H1 (cell line): Measurements from ENCODE around the gene MSI2. TPM values are rescaled to one million over a fixed set of nuclear protein-coding genes. Genes with fewer than 3 reads are reported as not detected.

Experiments used
- CTCF ChIA-PET: fragments of 300-600 bp; sonication (Branson Sonifier 250); formaldehyde crosslinking; loops from one replicate; lab custom pipeline; 2021; ENCODE audit not compliant: partially characterized antibody; lab: Charles Lee
- POLR2A ChIA-PET: fragments of 300-600 bp; sonication (Branson Sonifier 250); formaldehyde crosslinking; loops from one replicate; lab custom pipeline; 2021; ENCODE audit warnings: inconsistent platforms; ENCODE audit not compliant: partially characterized antibody; lab: Charles Lee
- DNase-seq, 2 experiments: peaks; one replicate each; pipeline versions ENCODE4 v3.0.0 to v3.0.0-alpha.2; 2010 to 2022; ENCODE audit warnings: low spot score in 2 of 2, low read depth in 1 of 2, mixed read lengths in 1 of 2
- FAIRE-seq: peaks from 2 replicates; lab custom pipeline; 2011; peaks lifted over from hg19 to GRCh38; lab: Jason Lieb, UNC
- H2AFZ ChIP-seq: 2 replicates; pipeline ENCODE4 v1.8.1; 2012; ENCODE audit warnings: low read length, inconsistent platforms
- H2AK5ac ChIP-seq: 2 replicates; pipeline ENCODE4 v1.6.1; 2013; ENCODE audit warnings: low read depth, low read length
- H2BK120ac ChIP-seq: replicated peaks from 2 replicates; pipeline ENCODE3; 2013; ENCODE audit warnings: low read depth, low read length, inconsistent platforms
- H2BK12ac ChIP-seq: 2 replicates; pipeline ENCODE4 v1.6.1; 2013; ENCODE audit warnings: low read depth, low read length
- H2BK15ac ChIP-seq: 2 replicates; pipeline ENCODE4 v1.6.1; 2013; ENCODE audit warnings: low read length
- H2BK20ac ChIP-seq: 2 replicates; pipeline ENCODE4 v1.6.1; 2013; ENCODE audit warnings: low read length
- H2BK5ac ChIP-seq: 2 replicates; pipeline ENCODE4 v1.6.1; 2013; ENCODE audit warnings: low read depth, low read length
- H3K14ac ChIP-seq: 2 replicates; pipeline ENCODE4 v1.6.1; 2013; ENCODE audit warnings: inconsistent platforms; ENCODE audit not compliant: insufficient read length
- H3K18ac ChIP-seq: 2 replicates; pipeline ENCODE4 v1.6.1; 2013; ENCODE audit warnings: low read length; ENCODE audit errors: extremely low read depth
- H3K23ac ChIP-seq: 2 replicates; pipeline ENCODE4 v1.6.1; 2013; ENCODE audit warnings: inconsistent platforms; ENCODE audit not compliant: insufficient read length
- H3K23me2 ChIP-seq: 2 replicates; pipeline ENCODE4 v1.6.1; 2013; ENCODE audit warnings: low read depth, low read length
- H3K27ac ChIP-seq: 2 replicates; pipeline ENCODE4 v1.6.1; 2011; ENCODE audit warnings: low read depth, low read length, inconsistent platforms
- H3K27me3 ChIP-seq, 4 experiments: replicated peaks in 1 of 4; 1 replicate in 1 of 4; 2 replicates in 3 of 4; pipeline versions ENCODE4 v1.6.1 to v1.8.1; 2011 to 2013; ENCODE audit warnings: low read length in 3 of 4, mild to moderate bottlenecking in 3 of 4, inconsistent platforms in 2 of 4, mixed read lengths in 2 of 4, moderate library complexity in 1 of 4; ENCODE audit not compliant: control insufficient read depth in 3 of 4, insufficient read depth in 3 of 4; ENCODE audit errors: extremely low read depth in 1 of 4
- H3K36me3 ChIP-seq, 4 experiments: 2 replicates each; pipeline versions ENCODE4 v1.6.1 to v1.8.1; 2011 to 2013; ENCODE audit warnings: mild to moderate bottlenecking in 4 of 4, low read length in 3 of 4, moderate library complexity in 2 of 4, control low read depth in 1 of 4, inconsistent platforms in 1 of 4; ENCODE audit not compliant: insufficient read depth in 4 of 4, control insufficient read depth in 2 of 4
- H3K4ac ChIP-seq: replicated peaks from 2 replicates; pipeline ENCODE3; 2013; ENCODE audit warnings: low read length, low read depth, mixed read lengths, inconsistent platforms; ENCODE audit not compliant: insufficient read length
- H3K4me1 ChIP-seq, 4 experiments: replicated peaks in 1 of 4; 1 replicate in 1 of 4; 2 replicates in 3 of 4; pipeline versions ENCODE4 v1.6.1 to v1.8.1; 2011 to 2013; ENCODE audit warnings: low read length in 3 of 4, inconsistent platforms in 2 of 4, mixed read lengths in 1 of 4; ENCODE audit not compliant: insufficient read depth in 4 of 4, control insufficient read depth in 3 of 4
- H3K4me2 ChIP-seq, 2 experiments: 2 replicates each; pipeline versions ENCODE4 v1.6.1 to v1.8.1; 2011 to 2013; ENCODE audit warnings: low read depth in 2 of 2, low read length in 2 of 2, control low read depth in 1 of 2, inconsistent platforms in 1 of 2, mild to moderate bottlenecking in 1 of 2; ENCODE audit not compliant: insufficient read depth in 1 of 2
- H3K4me3 ChIP-seq, 4 experiments: fragments of 200-600, 300-600 bp in 1 of 4; sonication (generic), shearing (Covaris generic), sonication (Bioruptor Twin) in 1 of 4; 2 replicates each; pipeline versions ENCODE4 v1.5.1 to v1.8.1; 2011 to 2016; ENCODE audit warnings: low read length in 4 of 4, low read depth in 3 of 4, control low read depth in 2 of 4, inconsistent platforms in 2 of 4, mild to moderate bottlenecking in 2 of 4, mixed read lengths in 1 of 4, moderate library complexity in 1 of 4; ENCODE audit not compliant: insufficient read depth in 2 of 4; ENCODE audit errors: extremely low read depth in 1 of 4
- H3K56ac ChIP-seq: replicated peaks from 2 replicates; pipeline ENCODE3; 2013; ENCODE audit warnings: low read depth, mild to moderate bottlenecking, mixed read lengths, low read length, inconsistent platforms; ENCODE audit not compliant: insufficient read length
- H3K79me1 ChIP-seq: 2 replicates; pipeline ENCODE4 v1.6.1; 2013; ENCODE audit warnings: low read depth, low read length, control low read depth
- H3K79me2 ChIP-seq, 2 experiments: 2 replicates each; pipeline versions ENCODE4 v1.6.1 to v1.8.1; 2012 to 2013; ENCODE audit warnings: low read length in 2 of 2, mild to moderate bottlenecking in 2 of 2, inconsistent platforms in 1 of 2; ENCODE audit not compliant: insufficient read depth in 2 of 2, control insufficient read depth in 1 of 2
- H3K9ac ChIP-seq, 4 experiments: replicated peaks in 1 of 4; 1 replicate in 1 of 4; 2 replicates in 3 of 4; pipeline versions ENCODE4 v1.6.1 to v1.8.1; 2011 to 2013; ENCODE audit warnings: low read depth in 3 of 4, low read length in 3 of 4, control low read depth in 2 of 4, mild to moderate bottlenecking in 2 of 4, moderate library complexity in 2 of 4, inconsistent platforms in 1 of 4; ENCODE audit errors: extremely low read depth in 1 of 4
- H3K9me3 ChIP-seq, 2 experiments: 2 replicates each; pipeline versions ENCODE4 v1.6.1 to v1.8.1; 2012 to 2013; ENCODE audit warnings: mild to moderate bottlenecking in 2 of 2, moderate library complexity in 2 of 2, control low read depth in 1 of 2, inconsistent platforms in 1 of 2, low read depth in 1 of 2, low read length in 1 of 2, mixed read lengths in 1 of 2; ENCODE audit not compliant: insufficient read depth in 2 of 2
- H4K20me1 ChIP-seq, 2 experiments: replicated peaks in 1 of 2; 2 replicates each; pipeline versions ENCODE3 to v1.8.1; 2011 to 2013; ENCODE audit warnings: inconsistent platforms in 2 of 2, low read length in 2 of 2, mild to moderate bottlenecking in 1 of 2; ENCODE audit not compliant: insufficient read depth in 2 of 2, control insufficient read depth in 1 of 2
- H4K5ac ChIP-seq: 2 replicates; pipeline ENCODE4 v1.6.1; 2013; ENCODE audit warnings: low read length, low read depth, mixed read lengths, inconsistent platforms; ENCODE audit not compliant: insufficient read length
- H4K8ac ChIP-seq: 2 replicates; pipeline ENCODE4 v1.8.0; 2013; ENCODE audit warnings: mild to moderate bottlenecking, moderate library complexity, low read length, inconsistent platforms; ENCODE audit not compliant: insufficient read depth; ENCODE audit errors: extremely low read depth
- H4K91ac ChIP-seq: replicated peaks from 2 replicates; pipeline ENCODE3; 2013; ENCODE audit warnings: low read length, mixed read lengths, inconsistent platforms; ENCODE audit not compliant: insufficient read length
- BCL11A ChIP-seq, 2 experiments: IDR thresholded peaks; one replicate each; pipeline ENCODE4 v1.6.1; 2011; ENCODE audit warnings: low read depth in 2 of 2, low read length in 2 of 2, mild to moderate bottlenecking in 2 of 2
- E2F6 ChIP-seq: IDR thresholded peaks from 2 replicates; pipeline ENCODE4 v1.6.1; 2012; ENCODE audit warnings: inconsistent platforms
- EGR1 ChIP-seq: IDR thresholded peaks from 2 replicates; pipeline ENCODE4 v1.6.1; 2011; ENCODE audit warnings: low read depth, low read length, borderline replicate concordance
- GTF2F1 ChIP-seq: IDR thresholded peaks from 2 replicates; pipeline ENCODE4 v1.6.1; 2012; ENCODE audit warnings: low read depth, low read length, improper control_type of control experiment, borderline replicate concordance
- JUN ChIP-seq: IDR thresholded peaks from 2 replicates; pipeline ENCODE4 v1.6.1; 2011; ENCODE audit warnings: low read depth, mild to moderate bottlenecking, improper control_type of control experiment, low read length
- KDM5A ChIP-seq: fragments of 200-600 bp; IDR thresholded peaks from 2 replicates; pipeline ENCODE4 v1.7.1; 2012; ENCODE audit warnings: mild to moderate bottlenecking, low read length, inconsistent platforms, mixed read lengths
- POLR2AphosphoS5 ChIP-seq: IDR thresholded peaks from 2 replicates; pipeline ENCODE4 v1.6.1; 2011; ENCODE audit warnings: low read depth, low read length
- RNF2 ChIP-seq: fragments of 200-900, 300-1000 bp; sonication (generic); IDR thresholded peaks from 2 replicates; pipeline ENCODE4 v1.7.1; 2016; ENCODE audit warnings: borderline replicate concordance, low read depth, mild to moderate bottlenecking, antibody characterized with exemption, low read length; ENCODE audit not compliant: poor library complexity, severe bottlenecking; ENCODE audit errors: missing control alignments
- SP4 ChIP-seq: IDR thresholded peaks from 2 replicates; pipeline ENCODE4 v1.6.1; 2012; ENCODE audit warnings: low read length, inconsistent platforms
- SRF ChIP-seq: IDR thresholded peaks from 2 replicates; pipeline ENCODE4 v1.6.1; 2011; ENCODE audit warnings: mild to moderate bottlenecking, low read depth, low read length, moderate library complexity
- TAF7 ChIP-seq: optimal IDR thresholded peaks from 2 replicates; pipeline ENCODE3; 2011; ENCODE audit warnings: low read depth, mild to moderate bottlenecking, inconsistent platforms, low read length, moderate library complexity, borderline replicate concordance
- USF2 ChIP-seq: IDR thresholded peaks from 2 replicates; pipeline ENCODE4 v1.6.1; 2011; ENCODE audit warnings: low read length, improper control_type of control experiment
- ZNF274 ChIP-seq: IDR thresholded peaks from 2 replicates; pipeline ENCODE4 v1.7.0; 2012; ENCODE audit warnings: low read length, borderline replicate concordance; ENCODE audit errors: extremely low read depth
- WGBS, 2 experiments: shearing (Covaris generic) in 1 of 2; methylation state at CpG; one replicate each; pipeline versions ENCODE4 v1.1.6 to v1.1.7; 2013 to 2015; ENCODE audit warnings: low lambda C conversion rate in 2 of 2, mixed read lengths in 2 of 2, inconsistent platforms in 1 of 2, low coverage in 1 of 2, missing lambda C conversion rate in 1 of 2; ENCODE audit not compliant: insufficient replicate concordance in 2 of 2, insufficient coverage in 1 of 2, insufficient read length in 1 of 2; ENCODE audit errors: extremely low coverage in 1 of 2, missing lambda C conversion rate in 1 of 2; 5-methylcytosine and 5-hydroxymethylcytosine counted together
- polyA plus RNA-seq, 7 experiments: library from polyadenylated mRNA; depleted of rRNA in 3 of 7; stranded (reverse) in 5 of 7; unstranded in 2 of 7; fragments of >200 nt in 5 of 7; fragments of 200-250 nt in 2 of 7; gene quantifications; 1 replicate in 5 of 7; 2 replicates in 1 of 7; 4 replicates in 1 of 7; pipeline versions ENCODE4 v1.2.1 to v1.2.3, GENCODE V29; 2011 to 2013; ENCODE audit warnings: missing spikeins in 2 of 7, mixed read lengths in 2 of 7
- total RNA-seq: library from RNA; stranded (reverse); fragmentation: NEBNext Ultra II Directional; extraction: Animal tissue kit (Norgen Biotek cat#: 25700); gene quantifications from 2 replicates; pipeline ENCODE4 v1.2.1, GENCODE V29; 2021

MSI2 gene
- total and polyA plus RNA-seq, 2 of the 8 experiments (the other 6 are each of a cell fraction or from before 2014, with no cell fraction given): 36.7 to 80.6 TPM

- no peaks in the 10 kb centered on the region for H3K79me1 ChIP-seq
- peaks cover 0 to 11% (median 0%) of the 10 kb centered on the region in 4 experiments; a peak in 3 of 7 replicates for H3K4me1 ChIP-seq
- no peaks in the 10 kb centered on the region for H3K9me3 ChIP-seq
- no peak for FAIRE-seq
- H3K23ac ChIP-seq: no peak overlapping the region
- no peak overlapping the region for H3K14ac ChIP-seq
- no peak overlapping the region for H3K56ac ChIP-seq
- no peak overlapping the region for H4K5ac ChIP-seq
- no peak overlapping the region for H2BK20ac ChIP-seq
- H2BK12ac ChIP-seq: no peak overlapping the region
- H3K27me3 ChIP-seq: no peaks in the 10 kb centered on the region
- H2BK120ac ChIP-seq: no peak overlapping the region
- DNase-seq: no peak
- H3K79me2 ChIP-seq: no peaks in the 10 kb centered on the region
- H3K36me3 ChIP-seq: no peaks in the 10 kb centered on the region
- no peak overlapping the region for H3K4ac ChIP-seq
- H3K18ac ChIP-seq: no peak overlapping the region
- no peak overlapping the region for H2AFZ ChIP-seq
- H2BK5ac ChIP-seq: no peak overlapping the region
- WGBS, 2 experiments: 88% methylated on average over 3 of the region's 3 CpGs; no CpG with 5 or more reads in 1 of the 2 experiments
- H4K20me1 ChIP-seq: no peaks in the 10 kb centered on the region
- H2AK5ac ChIP-seq: no peak overlapping the region
- H3K27ac ChIP-seq: no peak overlapping the region
- CTCF ChIA-PET: interaction anchor here (1.3 to 1.8 kb wide), 3 partner anchors 16 to 446 kb away, joined by 5 read pairs; no protein-coding TSS in a partner anchor
- H3K23me2 ChIP-seq: no peaks in the 10 kb centered on the region
- no peak overlapping the region for H3K9ac ChIP-seq
- no peak overlapping the region for H3K4me3 ChIP-seq
- no peak overlapping the region for H2BK15ac ChIP-seq
- H4K8ac ChIP-seq: no peak overlapping the region
- H3K4me2 ChIP-seq: no peak overlapping the region
- H4K91ac ChIP-seq: no peak overlapping the region
- POLR2A ChIA-PET: no interaction called here
- TF ChIP-seq USF2 (no peak), E2F6 (no peak), GTF2F1 (no peak), TAF7 (no peak), KDM5A (no peak), EGR1 (no peak), POLR2AphosphoS5 (no peak), BCL11A (IDR thresholded peaks at IDR 0.05; ENCODE audit: low read depth in 2 of 2, low read length in 2 of 2) (no peak), SP4 (no peak), JUN (no peak), SRF (no peak), RNF2 (no peak), ZNF274 (no peak)
Observed at GRCh38 chr17:57689254-57689653, 432.9 kb downstream of the MSI2 start.
